GM12864 (cell line): ENCODE measurements around the gene ROR1.

ENCODE experiments used
- DNase-seq: peaks from one replicate; pipeline ENCODE4 v3.0.0-alpha.2; 2011; ENCODE audit warnings: low read depth
- H3K4me3 ChIP-seq: 2 replicates; pipeline ENCODE4 v1.5.1; 2011; ENCODE audit warnings: mild to moderate bottlenecking, low read depth, low read length, control low read depth
- TF ChIP-seq, protein P1 (sequence below): IDR thresholded peaks from 2 replicates; pipeline ENCODE4 v1.5.1; 2011; ENCODE audit warnings: low read depth, mild to moderate bottlenecking, moderate library complexity, low read length, control low read depth, inconsistent platforms; ENCODE audit errors: missing control alignments

The ROR1 gene

DNA sequence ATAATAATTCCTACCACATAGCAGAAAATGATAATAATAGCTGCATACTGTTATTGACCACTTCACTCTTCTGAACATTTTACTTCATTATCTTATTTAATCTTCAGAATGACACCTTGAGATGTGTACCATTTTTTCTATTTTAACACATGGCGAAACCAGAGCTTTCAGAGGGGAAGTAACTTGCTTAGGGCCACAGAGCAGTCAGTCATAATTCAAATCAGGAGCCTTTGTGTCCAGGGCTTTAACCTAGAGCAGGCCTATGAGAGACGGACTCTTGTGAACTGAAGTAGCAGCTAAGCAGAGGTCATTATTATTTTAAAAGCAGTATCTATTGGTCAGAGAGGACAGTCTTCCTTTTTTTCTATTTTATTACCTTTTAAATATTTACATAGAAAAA is 114.0 kb downstream of the ROR1 start:
- no peak overlapping the region for H3K4me3 ChIP-seq
- no peak for DNase-seq
- TF ChIP-seq, protein P1, sequence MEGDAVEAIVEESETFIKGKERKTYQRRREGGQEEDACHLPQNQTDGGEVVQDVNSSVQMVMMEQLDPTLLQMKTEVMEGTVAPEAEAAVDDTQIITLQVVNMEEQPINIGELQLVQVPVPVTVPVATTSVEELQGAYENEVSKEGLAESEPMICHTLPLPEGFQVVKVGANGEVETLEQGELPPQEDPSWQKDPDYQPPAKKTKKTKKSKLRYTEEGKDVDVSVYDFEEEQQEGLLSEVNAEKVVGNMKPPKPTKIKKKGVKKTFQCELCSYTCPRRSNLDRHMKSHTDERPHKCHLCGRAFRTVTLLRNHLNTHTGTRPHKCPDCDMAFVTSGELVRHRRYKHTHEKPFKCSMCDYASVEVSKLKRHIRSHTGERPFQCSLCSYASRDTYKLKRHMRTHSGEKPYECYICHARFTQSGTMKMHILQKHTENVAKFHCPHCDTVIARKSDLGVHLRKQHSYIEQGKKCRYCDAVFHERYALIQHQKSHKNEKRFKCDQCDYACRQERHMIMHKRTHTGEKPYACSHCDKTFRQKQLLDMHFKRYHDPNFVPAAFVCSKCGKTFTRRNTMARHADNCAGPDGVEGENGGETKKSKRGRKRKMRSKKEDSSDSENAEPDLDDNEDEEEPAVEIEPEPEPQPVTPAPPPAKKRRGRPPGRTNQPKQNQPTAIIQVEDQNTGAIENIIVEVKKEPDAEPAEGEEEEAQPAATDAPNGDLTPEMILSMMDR: no peak

DNA sequence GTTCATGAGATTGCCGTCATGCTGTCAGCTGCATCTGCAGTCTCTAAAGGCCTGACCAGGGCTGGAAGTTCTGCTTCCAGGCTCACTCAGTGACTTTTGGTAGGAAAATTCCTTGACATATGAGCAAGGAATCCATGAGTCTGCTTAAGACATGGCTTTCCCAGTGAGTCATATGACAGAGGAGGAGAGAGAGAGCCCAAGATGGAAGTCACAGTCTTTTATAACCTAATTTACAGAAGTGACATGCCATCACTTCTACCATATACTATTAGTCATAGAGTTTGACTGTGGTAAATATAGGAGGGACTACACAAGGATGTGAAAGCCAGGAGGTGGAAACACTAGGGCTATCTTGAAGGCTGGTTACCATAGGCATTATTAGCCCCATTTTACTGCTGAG is 115.2 kb downstream of the ROR1 start:
- DNase-seq: no peak
- H3K4me3 ChIP-seq: no peak overlapping the region
- TF ChIP-seq, protein P1: no peak

DNA sequence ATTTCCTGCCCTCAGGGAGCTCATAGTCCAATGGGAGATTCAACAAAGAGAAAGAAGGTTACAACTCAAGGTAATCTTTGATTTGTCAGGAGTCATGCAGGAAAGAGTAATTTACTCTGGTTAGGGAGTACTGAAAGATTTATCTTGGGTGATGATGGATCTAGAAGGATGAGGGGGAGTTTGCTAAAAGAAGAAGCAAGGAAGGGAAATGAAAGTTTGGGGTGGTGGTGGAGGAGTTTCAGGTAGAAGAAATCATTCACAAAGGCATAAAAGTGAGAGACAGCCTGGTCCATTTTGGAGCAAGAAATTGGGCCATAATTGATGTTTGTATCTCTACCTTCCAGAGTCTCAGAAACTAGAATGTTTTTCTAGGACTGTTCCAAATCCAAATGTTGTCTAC is 116.7 kb downstream of the ROR1 start:
- TF ChIP-seq, protein P1: no peak
- no peak overlapping the region for H3K4me3 ChIP-seq
- DNase-seq: no peak

DNA sequence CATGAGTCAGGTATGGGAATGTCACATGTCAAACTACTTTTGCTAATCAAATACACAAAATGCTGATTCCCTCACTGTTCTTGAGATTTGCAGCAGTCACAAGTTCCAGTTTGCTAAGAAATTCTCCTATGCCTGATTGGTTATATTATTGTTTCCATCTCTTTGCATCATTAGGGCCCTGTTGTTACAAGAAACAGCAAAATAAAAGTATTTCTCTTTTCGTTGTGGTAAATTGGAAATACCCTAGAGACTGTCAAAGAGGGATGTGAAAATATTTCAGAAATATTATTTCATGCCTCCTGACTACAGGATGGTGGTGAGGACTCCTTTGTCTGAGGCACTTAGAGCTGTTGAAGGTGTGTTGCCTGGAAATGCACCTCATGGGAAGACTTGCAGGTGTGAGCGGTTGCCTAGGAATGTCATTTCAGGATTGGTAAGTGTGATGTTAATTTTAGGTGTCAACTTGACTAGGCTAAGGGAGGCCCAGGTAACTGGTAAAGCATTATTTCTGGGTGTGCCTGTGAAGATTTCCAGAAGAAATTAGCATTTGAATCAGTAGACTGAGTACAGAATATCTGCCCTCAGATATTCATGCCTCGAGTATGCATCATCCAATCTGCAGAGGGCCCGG is 117.4 kb downstream of the ROR1 start:
- no peak for DNase-seq
- no peak overlapping the region for H3K4me3 ChIP-seq
- TF ChIP-seq, protein P1: no peak

DNA sequence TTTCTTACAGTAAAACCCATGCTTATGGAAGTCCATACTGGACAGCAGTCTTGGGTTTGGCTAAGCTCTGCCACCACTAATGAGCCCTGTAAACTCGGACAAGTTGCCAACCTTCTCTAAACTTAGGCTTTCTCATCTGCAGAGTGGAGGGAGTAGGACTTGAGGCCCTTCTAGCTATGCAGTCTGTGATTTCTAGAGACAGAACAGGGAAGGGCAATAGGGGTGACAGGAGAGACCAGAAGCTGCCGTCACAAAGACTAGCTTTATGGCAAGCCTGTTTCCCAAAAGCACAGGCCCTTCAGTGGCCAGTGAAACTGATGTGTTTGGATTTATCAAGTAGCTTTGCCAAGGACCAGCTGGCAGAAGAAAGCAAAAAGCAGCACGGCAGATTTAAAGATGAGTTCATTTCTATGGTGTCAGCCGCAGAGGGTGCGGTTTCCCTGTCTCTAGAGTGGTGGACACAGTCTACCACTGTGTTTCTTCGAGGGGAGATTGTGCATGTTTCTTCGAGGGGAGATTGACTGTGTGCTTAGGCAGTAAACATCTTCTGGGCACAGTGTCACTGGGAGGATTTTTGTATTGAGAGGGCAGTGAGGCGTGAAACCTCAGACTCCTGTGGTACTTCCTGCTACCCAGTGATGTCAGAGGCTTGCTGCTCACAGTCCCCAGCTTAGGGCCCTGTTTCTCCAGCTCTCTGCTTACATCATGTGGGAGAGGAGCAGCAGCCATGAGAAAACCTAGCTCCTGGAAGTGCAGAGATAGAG is 119.0 kb downstream of the ROR1 start:
- no peak overlapping the region for H3K4me3 ChIP-seq
- peak; percentile 57 for DNase-seq

DNA sequence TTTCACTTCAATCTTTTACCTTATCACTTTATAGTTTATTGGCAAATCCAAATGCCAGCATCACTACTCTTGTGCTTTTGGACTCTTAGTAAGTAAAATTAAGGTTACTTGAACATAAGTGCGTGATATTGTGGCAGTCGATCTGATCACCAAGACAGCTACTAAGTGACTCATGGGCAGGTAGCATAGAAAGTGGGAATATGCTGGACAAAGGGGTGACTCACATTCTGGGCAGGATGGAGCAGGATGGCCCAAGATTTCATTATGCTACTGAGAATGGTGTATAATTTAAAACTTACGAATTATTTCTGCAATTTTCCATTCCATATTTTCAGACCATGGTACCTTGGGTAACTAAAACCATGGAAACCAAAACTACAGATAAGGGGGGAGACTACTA is 120.2 kb downstream of the ROR1 start:
- DNase-seq: no peak
- no peak overlapping the region for H3K4me3 ChIP-seq
- TF ChIP-seq, protein P1: no peak

More for the DNA sequence above, 119.0 kb downstream of the ROR1 start:
- TF ChIP-seq, protein P1: no peak
